ENCODE data around the gene LMAN2L. TPM values are rescaled to one million over a fixed set of nuclear protein-coding genes. Genes with fewer than 3 reads are reported as not detected.

Gene LMAN2L
- total and polyA plus RNA-seq, 4 donors = 6.4 to 15.1 (median 12.3) TPM

- no peak for TF ChIP-seq ATF3 (IDR thresholded peaks at IDR 0.05)
- TF ChIP-seq TAF1 (conservative IDR thresholded peaks at IDR 0.05) = no peak
- no peak for TF ChIP-seq SP1 (IDR thresholded peaks at IDR 0.05)
Measured at GRCh38 chr2:96695602-96696001, 44.3 kb downstream of the LMAN2L start (continued).

GRCh38 chr2:96694816-96695455 lies 44.9 kb downstream of the LMAN2L start:
- DNase-seq (ENCODE audit: low spot score) = no peak
- Histone ChIP-seq H3K27me3 (ENCODE audit: control insufficient read depth in 4 of 4, insufficient read depth in 4 of 4, low read length in 3 of 4) (no peaks in the 10 kb centered on the region), H3K4me1 (ENCODE audit: control insufficient read depth in 4 of 4, insufficient read depth in 4 of 4, low read length in 3 of 4) (no peaks in the 10 kb centered on the region), H3K9ac (ENCODE audit: low read depth in 1 of 2, low read length in 2 of 2) (no peak overlapping the region), H3K36me3 (ENCODE audit: control insufficient read depth in 4 of 4, insufficient read depth in 3 of 4, low read depth in 1 of 4, low read length in 3 of 4) (no peaks in the 10 kb centered on the region), H3K9me3 (ENCODE audit: control insufficient read depth in 4 of 4, low read length in 3 of 4) (no peaks in the 10 kb centered on the region), H3K27ac (ENCODE audit: low read depth in 1 of 2, low read length in 2 of 2) (no peak overlapping the region), H3K4me3 (ENCODE audit: low read depth in 1 of 3, low read length in 3 of 3) (no peak overlapping the region)
- TF ChIP-seq CTCF (IDR thresholded peaks at IDR 0.05; ENCODE audit: low read depth, low read length, missing input control) (no peak), MAX (IDR thresholded peaks at IDR 0.05) (no peak), TAF1 (conservative IDR thresholded peaks at IDR 0.05) (no peak), FOXA2 (IDR thresholded peaks at IDR 0.05) (no peak), REST (IDR thresholded peaks at IDR 0.05) (no peak), RAD21 (IDR thresholded peaks at IDR 0.05) (no peak), SP1 (IDR thresholded peaks at IDR 0.05) (no peak), EGR1 (IDR thresholded peaks at IDR 0.05; ENCODE audit: low read depth in 2 of 2) (no peak), NR2F2 (IDR thresholded peaks at IDR 0.05) (no peak)
- WGBS = 91% methylated on average over 13 of the region's 13 CpGs

- TF ChIP-seq ZBTB33 (IDR thresholded peaks at IDR 0.05) = no peak
- TF ChIP-seq ATF3 (IDR thresholded peaks at IDR 0.05) = no peak
- TF ChIP-seq FOXA2 (IDR thresholded peaks at IDR 0.05) = no peak
- TF ChIP-seq RXRA (IDR thresholded peaks at IDR 0.05) = no peak
- no peak for TF ChIP-seq JUND (IDR thresholded peaks at IDR 0.05)
- no peak for TF ChIP-seq EGR1 (IDR thresholded peaks at IDR 0.05; ENCODE audit: low read depth in 2 of 2)
- no peak for TF ChIP-seq SP1 (IDR thresholded peaks at IDR 0.05)
- no peak for TF ChIP-seq RAD21 (IDR thresholded peaks at IDR 0.05)
- no peak for TF ChIP-seq HNF4A (conservative IDR thresholded peaks at IDR 0.05)
- Histone ChIP-seq H3K9me3 (ENCODE audit: control insufficient read depth in 4 of 4, low read length in 3 of 4) (no peaks in the 10 kb centered on the region), H3K27ac (ENCODE audit: low read depth in 1 of 2, low read length in 2 of 2) (no peak overlapping the region), H3K27me3 (ENCODE audit: control insufficient read depth in 4 of 4, insufficient read depth in 4 of 4, low read length in 3 of 4) (no peaks in the 10 kb centered on the region), H3K9ac (ENCODE audit: low read depth in 1 of 2, low read length in 2 of 2) (no peak overlapping the region), H3K4me1 (ENCODE audit: control insufficient read depth in 4 of 4, insufficient read depth in 4 of 4, low read length in 3 of 4) (no peaks in the 10 kb centered on the region), H3K4me3 (ENCODE audit: low read depth in 1 of 3, low read length in 3 of 3) (no peak overlapping the region), H3K36me3 (ENCODE audit: control insufficient read depth in 4 of 4, insufficient read depth in 3 of 4, low read depth in 1 of 4, low read length in 3 of 4) (no peaks in the 10 kb centered on the region)
- DNase-seq (ENCODE audit: low spot score) = no peak
- 94% methylated on average over 8 of the region's 8 CpGs for whole genome bisulfite sequencing
Measured at GRCh38 chr2:96694279-96694678, 45.6 kb downstream of the LMAN2L start.
